Loucy (cell line): ENCODE measurements around the gene KIRREL3.

Source experiments
- H2AFZ ChIP-seq: fragments of 200-600 bp; sonication (generic); 2 replicates; pipeline ENCODE4 v1.6.0; 2016; ENCODE audit warnings: antibody characterized with exemption, mild to moderate bottlenecking, low read length, moderate library complexity
- H3F3A ChIP-seq: fragments of 200-600 bp; 2 replicates; pipeline ENCODE4 v1.6.0; 2016; ENCODE audit warnings: antibody characterized with exemption, low read depth, mild to moderate bottlenecking
- H3K27me3 ChIP-seq: fragments of 200-600 bp; sonication (generic); 2 replicates; pipeline ENCODE4 v1.6.1; 2014; ENCODE audit warnings: low read length, mild to moderate bottlenecking; ENCODE audit not compliant: insufficient read depth, poor library complexity, severe bottlenecking
- H3K36me3 ChIP-seq: fragments of 200-600 bp; sonication (generic); 2 replicates; pipeline ENCODE4 v1.6.1; 2016; ENCODE audit warnings: low read length; ENCODE audit not compliant: insufficient read depth
- H3K4me1 ChIP-seq: fragments of 200-600 bp; sonication (generic); 2 replicates; pipeline ENCODE4 v1.5.1; 2014; ENCODE audit warnings: low read length, mild to moderate bottlenecking; ENCODE audit not compliant: insufficient read depth, poor library complexity, severe bottlenecking
- H3K4me2 ChIP-seq: fragments of 200-600 bp; sonication (generic); 2 replicates; pipeline ENCODE4 v1.6.0; 2014; ENCODE audit warnings: antibody characterized with exemption, low read length, low read depth, mild to moderate bottlenecking; ENCODE audit not compliant: poor library complexity, severe bottlenecking
- H3K4me3 ChIP-seq: fragments of 200-600 bp; sonication (generic); 2 replicates; pipeline ENCODE4 v1.5.1; 2014; ENCODE audit warnings: low read length, mild to moderate bottlenecking, mixed read lengths; ENCODE audit not compliant: poor library complexity, severe bottlenecking
- H3K79me2 ChIP-seq: fragments of 200-600 bp; sonication (generic); 2 replicates; pipeline ENCODE4 v1.6.1; 2014; ENCODE audit warnings: low read length; ENCODE audit not compliant: insufficient read depth
- H3K9ac ChIP-seq: fragments of 200-600 bp; sonication (generic); 2 replicates; pipeline ENCODE4 v1.6.0; 2014; ENCODE audit warnings: mild to moderate bottlenecking, low read depth, low read length, moderate library complexity; ENCODE audit not compliant: poor library complexity, severe bottlenecking
- H3K9me2 ChIP-seq: fragments of 200-600 bp; sonication (generic); replicated peaks from 2 replicates; pipeline ENCODE4 v1.6.1; 2016; ENCODE audit warnings: low read depth, low read length, mixed read lengths
- H3K9me3 ChIP-seq: fragments of 200-600 bp; sonication (generic); 2 replicates; pipeline ENCODE4 v1.6.1; 2014; ENCODE audit warnings: mild to moderate bottlenecking, antibody characterized with exemption, low read length, low read depth; ENCODE audit not compliant: insufficient read depth
- H4K20me1 ChIP-seq: fragments of 200-600 bp; sonication (generic); 2 replicates; pipeline ENCODE4 v1.6.0; 2014; ENCODE audit warnings: antibody characterized with exemption, low read length, mild to moderate bottlenecking; ENCODE audit not compliant: insufficient read depth, poor library complexity, severe bottlenecking
- EZH2phosphoT487 ChIP-seq: fragments of 200-600 bp; IDR thresholded peaks from 2 replicates; pipeline ENCODE4 v1.6.1; 2018; ENCODE audit warnings: antibody characterized with exemption, mild to moderate bottlenecking, moderate library complexity, borderline replicate concordance
- TF ChIP-seq, protein P1 (sequence below): fragments of 200-600 bp; sonication (generic); conservative IDR thresholded peaks from 2 replicates; pipeline ENCODE4 v1.5.1; 2014; ENCODE audit warnings: mild to moderate bottlenecking, antibody characterized with exemption, low read length

Gene KIRREL3

GRCh38 chr11:126542334-126543015, 458.1 kb downstream of the KIRREL3 start:
- no peak overlapping the region for H3K4me3 ChIP-seq
- no peaks in the 10 kb centered on the region for H3K27me3 ChIP-seq
- TF ChIP-seq, protein P1, sequence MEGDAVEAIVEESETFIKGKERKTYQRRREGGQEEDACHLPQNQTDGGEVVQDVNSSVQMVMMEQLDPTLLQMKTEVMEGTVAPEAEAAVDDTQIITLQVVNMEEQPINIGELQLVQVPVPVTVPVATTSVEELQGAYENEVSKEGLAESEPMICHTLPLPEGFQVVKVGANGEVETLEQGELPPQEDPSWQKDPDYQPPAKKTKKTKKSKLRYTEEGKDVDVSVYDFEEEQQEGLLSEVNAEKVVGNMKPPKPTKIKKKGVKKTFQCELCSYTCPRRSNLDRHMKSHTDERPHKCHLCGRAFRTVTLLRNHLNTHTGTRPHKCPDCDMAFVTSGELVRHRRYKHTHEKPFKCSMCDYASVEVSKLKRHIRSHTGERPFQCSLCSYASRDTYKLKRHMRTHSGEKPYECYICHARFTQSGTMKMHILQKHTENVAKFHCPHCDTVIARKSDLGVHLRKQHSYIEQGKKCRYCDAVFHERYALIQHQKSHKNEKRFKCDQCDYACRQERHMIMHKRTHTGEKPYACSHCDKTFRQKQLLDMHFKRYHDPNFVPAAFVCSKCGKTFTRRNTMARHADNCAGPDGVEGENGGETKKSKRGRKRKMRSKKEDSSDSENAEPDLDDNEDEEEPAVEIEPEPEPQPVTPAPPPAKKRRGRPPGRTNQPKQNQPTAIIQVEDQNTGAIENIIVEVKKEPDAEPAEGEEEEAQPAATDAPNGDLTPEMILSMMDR = no peak
- TF ChIP-seq EZH2phosphoT487 = no peak
- H3K9ac ChIP-seq = no peak overlapping the region
- peaks cover 15% of the 10 kb centered on the region for H3K4me1 ChIP-seq
- no peaks in the 10 kb centered on the region for H3K36me3 ChIP-seq
- H3F3A ChIP-seq = no peaks in the 10 kb centered on the region
- no peaks in the 10 kb centered on the region for H3K79me2 ChIP-seq
- H3K9me3 ChIP-seq = no peaks in the 10 kb centered on the region
- H3K9me2 ChIP-seq = no peaks in the 10 kb centered on the region
- H3K4me2 ChIP-seq = no peak overlapping the region
- no peaks in the 10 kb centered on the region for H4K20me1 ChIP-seq
- no peak overlapping the region for H2AFZ ChIP-seq

DNA sequence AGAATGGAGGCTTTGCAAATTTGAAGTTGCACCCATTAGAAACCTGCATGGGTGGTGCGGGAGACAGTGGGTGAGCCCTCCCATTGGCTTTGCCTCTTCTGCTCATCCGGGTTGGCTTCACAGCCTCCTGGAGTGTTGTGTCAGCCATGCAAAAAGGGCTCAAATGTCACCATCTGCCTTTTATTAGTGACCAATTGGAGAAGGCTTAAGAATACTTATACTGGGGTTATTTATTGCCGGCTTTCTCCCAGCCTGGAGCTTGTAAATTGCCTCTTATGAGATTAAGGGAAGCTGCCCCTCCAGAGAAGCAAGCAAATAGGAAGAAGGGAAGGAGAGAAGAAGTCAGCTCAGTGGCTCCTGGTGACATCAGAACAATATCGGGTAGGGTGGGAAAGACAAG, 462.5 kb downstream of the KIRREL3 start:
- Histone ChIP-seq H3K4me1 (peaks cover 3% of the 10 kb centered on the region), H3K9me2 (no peaks in the 10 kb centered on the region), H3K36me3 (no peaks in the 10 kb centered on the region), H3K4me3 (no peak overlapping the region), H4K20me1 (no peaks in the 10 kb centered on the region), H3K9me3 (no peaks in the 10 kb centered on the region), H3K79me2 (no peaks in the 10 kb centered on the region), H3F3A (no peaks in the 10 kb centered on the region), H3K4me2 (no peak overlapping the region), H3K9ac (no peak overlapping the region), H2AFZ (no peak overlapping the region), H3K27me3 (no peaks in the 10 kb centered on the region)
- no peak for TF ChIP-seq EZH2phosphoT487
- TF ChIP-seq, protein P1 = no peak

DNA sequence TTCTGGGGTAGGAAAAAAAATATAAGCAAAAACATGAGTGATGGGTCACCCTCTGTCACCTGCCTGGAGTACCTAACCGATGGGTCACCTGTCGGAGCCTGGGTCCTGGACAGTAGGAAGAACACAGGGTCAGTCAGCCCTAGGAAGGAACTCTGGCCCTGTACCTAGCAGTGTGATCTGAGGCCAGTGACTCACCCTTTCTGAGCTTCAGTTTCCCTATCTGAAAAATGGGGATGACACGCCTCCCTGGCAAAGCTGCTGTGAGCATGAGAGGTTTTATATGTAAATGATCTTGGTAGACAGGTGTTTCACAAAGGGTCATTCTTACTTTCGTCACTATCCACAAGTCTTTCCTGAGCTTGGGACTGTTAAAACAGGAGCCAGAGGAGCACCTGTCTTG, 463.1 kb downstream of the KIRREL3 start:
- Histone ChIP-seq H3K79me2 (no peaks in the 10 kb centered on the region), H3K4me1 (no peaks in the 10 kb centered on the region), H3K9me2 (no peaks in the 10 kb centered on the region), H3F3A (no peaks in the 10 kb centered on the region), H3K9ac (no peak overlapping the region), H3K4me2 (no peak overlapping the region), H2AFZ (no peak overlapping the region), H3K4me3 (no peak overlapping the region), H4K20me1 (no peaks in the 10 kb centered on the region), H3K9me3 (no peaks in the 10 kb centered on the region), H3K36me3 (no peaks in the 10 kb centered on the region), H3K27me3 (no peaks in the 10 kb centered on the region)
- TF ChIP-seq, protein P1 = no peak
- TF ChIP-seq EZH2phosphoT487 = no peak
